OCI-LY3 (cell line): ENCODE data around the gene PTPRJ.

ENCODE experiments used
- H2AFZ ChIP-seq: fragments of 200-600, 300-600 bp; shearing (Covaris generic); 2 replicates; pipeline ENCODE4 v1.6.0; 2014; ENCODE audit warnings: antibody characterized with exemption, low read depth, low read length
- H3K27ac ChIP-seq: fragments of 200-600, 300-600 bp; sonication (generic); 2 replicates; pipeline ENCODE4 v1.5.1; 2014; ENCODE audit warnings: mild to moderate bottlenecking, low read length, moderate library complexity, mixed read lengths
- H3K27me3 ChIP-seq: fragments of 200-600, 300-600 bp; sonication (generic); 2 replicates; pipeline ENCODE4 v1.6.1; 2014; ENCODE audit warnings: low read depth, low read length, mixed read lengths
- H3K36me3 ChIP-seq: fragments of 200-600, 300-600 bp; sonication (generic); replicated peaks from 2 replicates; pipeline ENCODE3; 2014; ENCODE audit warnings: low read depth, low read length, mixed read lengths
- H3K4me1 ChIP-seq: fragments of 300-600, 200-600 bp; sonication (generic); 2 replicates; pipeline ENCODE4 v1.6.1; 2014; ENCODE audit warnings: low read length, mixed read lengths
- H3K4me2 ChIP-seq: fragments of 200-600, 300-600 bp; sonication (generic); 2 replicates; pipeline ENCODE4 v1.6.1; 2014; ENCODE audit warnings: low read length, mixed read lengths
- H3K4me3 ChIP-seq: fragments of 300-600, 200-600 bp; sonication (generic); 2 replicates; pipeline ENCODE4 v1.5.1; 2014; ENCODE audit warnings: antibody characterized with exemption, mild to moderate bottlenecking, low read length, moderate library complexity
- H3K79me2 ChIP-seq: fragments of 300-600, 200-600 bp; shearing (Covaris generic); 2 replicates; pipeline ENCODE4 v1.6.1; 2014; ENCODE audit warnings: mild to moderate bottlenecking, low read length, mixed read lengths
- H3K9ac ChIP-seq: fragments of 300-600, 200-600 bp; shearing (Covaris generic); 2 replicates; pipeline ENCODE4 v1.6.0; 2014; ENCODE audit warnings: mild to moderate bottlenecking, low read length, moderate library complexity
- H3K9me3 ChIP-seq: fragments of 200-600, 300-600 bp; shearing (Covaris generic); 2 replicates; pipeline ENCODE4 v1.6.1; 2014; ENCODE audit warnings: low read length, mixed read lengths; ENCODE audit not compliant: insufficient read depth
- H4K20me1 ChIP-seq: fragments of 200-600, 300-600 bp; sonication (generic); 2 replicates; pipeline ENCODE4 v1.6.1; 2016; ENCODE audit warnings: low read length, mixed read lengths; ENCODE audit not compliant: insufficient read depth
- CTCF ChIP-seq: fragments of 200-600, 300-600 bp; sonication (generic); IDR thresholded peaks from 2 replicates; pipeline ENCODE4 v1.5.1; 2014; ENCODE audit warnings: antibody characterized with exemption, low read length, low read depth
- EZH2phosphoT487 ChIP-seq: fragments of 200-600 bp; shearing (Covaris generic); IDR thresholded peaks from 2 replicates; pipeline ENCODE4 v1.6.1; 2018; ENCODE audit warnings: antibody characterized with exemption, mixed run types, low read depth

PTPRJ gene

DNA sequence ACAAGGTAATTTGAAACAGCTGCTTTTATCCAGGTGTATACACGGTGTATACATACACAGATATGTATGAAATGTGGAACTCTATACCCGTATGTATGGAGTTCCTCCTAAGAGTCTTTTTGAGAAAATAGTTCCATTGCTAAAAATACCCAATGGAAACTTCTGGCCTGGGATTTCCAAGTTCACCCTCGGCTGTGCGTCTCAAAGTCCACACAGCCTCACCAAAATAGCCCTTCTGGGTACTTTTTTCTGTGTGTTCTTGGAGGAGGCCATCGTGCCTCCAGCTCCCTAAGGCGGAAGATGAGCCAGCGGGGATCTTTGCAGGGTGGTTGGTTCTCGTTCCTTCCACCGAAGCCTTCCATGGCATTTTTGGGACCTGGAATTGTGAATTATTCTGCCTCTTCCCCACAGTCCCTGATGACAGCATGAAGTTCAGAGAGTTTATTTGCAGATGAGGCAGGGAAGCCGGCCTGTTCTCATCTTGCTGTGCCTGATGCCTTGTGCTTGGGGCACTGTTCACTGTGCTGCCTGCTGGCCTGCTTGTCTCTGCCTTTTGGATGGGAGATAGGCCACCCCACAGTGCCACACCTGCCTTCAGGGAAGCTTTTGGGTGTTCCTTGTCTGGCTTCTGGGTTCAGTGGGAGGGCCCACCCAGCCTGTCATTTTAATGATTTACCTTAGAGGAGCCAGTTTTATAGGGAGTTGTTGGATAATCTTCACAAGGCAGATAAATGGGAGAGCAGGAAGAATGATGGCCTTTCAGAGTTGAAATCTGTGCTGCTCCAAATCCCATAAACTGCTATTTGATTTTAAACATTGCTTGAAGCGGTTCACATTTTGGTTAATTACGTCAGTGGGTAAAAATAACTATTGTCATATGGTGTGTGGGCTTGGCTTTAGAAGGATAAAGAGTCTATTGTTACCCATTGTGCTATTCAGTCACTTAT is 123.5 kb downstream of the PTPRJ start:
- H2AFZ ChIP-seq = no peak overlapping the region
- peaks cover 78% of the 10 kb centered on the region for H4K20me1 ChIP-seq
- H3K4me1 ChIP-seq = peaks cover 77% of the 10 kb centered on the region
- peaks cover 3% of the 10 kb centered on the region; the same call in 1 of the 2 replicates for H3K9me3 ChIP-seq
- no peak overlapping the region for H3K9ac ChIP-seq
- H3K27me3 ChIP-seq = no peaks in the 10 kb centered on the region
- no peak overlapping the region for H3K4me2 ChIP-seq
- TF ChIP-seq CTCF = no peak
- TF ChIP-seq EZH2phosphoT487 = no peak
- H3K27ac ChIP-seq = no peak overlapping the region
- H3K4me3 ChIP-seq = no peak overlapping the region
- H3K36me3 ChIP-seq = no peaks in the 10 kb centered on the region
- peaks cover 93% of the 10 kb centered on the region for H3K79me2 ChIP-seq

DNA sequence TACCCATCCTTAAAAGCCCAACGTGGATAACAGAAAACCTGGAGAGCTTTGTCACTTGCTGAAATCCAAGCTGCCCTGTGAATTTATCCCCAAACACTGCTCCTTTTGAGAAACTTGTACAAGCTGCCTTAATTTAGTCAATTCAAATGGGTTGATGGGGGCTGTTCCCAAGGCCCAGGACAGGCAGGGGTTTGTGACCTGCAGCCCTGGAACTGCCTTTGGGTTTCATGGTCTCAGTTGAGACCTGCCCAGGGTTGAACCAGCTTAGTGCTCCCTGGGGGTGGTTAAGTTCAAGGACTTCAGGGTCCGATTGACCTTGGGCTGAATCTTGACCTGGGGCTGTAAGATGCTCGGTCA is 124.2 kb downstream of the PTPRJ start:
- Histone ChIP-seq H3K36me3 (no peaks in the 10 kb centered on the region), H3K27me3 (no peaks in the 10 kb centered on the region), H3K9me3 (peaks cover 3% of the 10 kb centered on the region; the same call in 1 of the 2 replicates), H3K9ac (no peak overlapping the region), H3K4me3 (no peak overlapping the region), H3K27ac (no peak overlapping the region), H3K4me1 (peaks cover 83% of the 10 kb centered on the region), H4K20me1 (peaks cover 71% of the 10 kb centered on the region), H2AFZ (no peak overlapping the region), H3K4me2 (no peak overlapping the region), H3K79me2 (peaks cover 91% of the 10 kb centered on the region)
- no peak for TF ChIP-seq EZH2phosphoT487
- TF ChIP-seq CTCF = no peak

DNA sequence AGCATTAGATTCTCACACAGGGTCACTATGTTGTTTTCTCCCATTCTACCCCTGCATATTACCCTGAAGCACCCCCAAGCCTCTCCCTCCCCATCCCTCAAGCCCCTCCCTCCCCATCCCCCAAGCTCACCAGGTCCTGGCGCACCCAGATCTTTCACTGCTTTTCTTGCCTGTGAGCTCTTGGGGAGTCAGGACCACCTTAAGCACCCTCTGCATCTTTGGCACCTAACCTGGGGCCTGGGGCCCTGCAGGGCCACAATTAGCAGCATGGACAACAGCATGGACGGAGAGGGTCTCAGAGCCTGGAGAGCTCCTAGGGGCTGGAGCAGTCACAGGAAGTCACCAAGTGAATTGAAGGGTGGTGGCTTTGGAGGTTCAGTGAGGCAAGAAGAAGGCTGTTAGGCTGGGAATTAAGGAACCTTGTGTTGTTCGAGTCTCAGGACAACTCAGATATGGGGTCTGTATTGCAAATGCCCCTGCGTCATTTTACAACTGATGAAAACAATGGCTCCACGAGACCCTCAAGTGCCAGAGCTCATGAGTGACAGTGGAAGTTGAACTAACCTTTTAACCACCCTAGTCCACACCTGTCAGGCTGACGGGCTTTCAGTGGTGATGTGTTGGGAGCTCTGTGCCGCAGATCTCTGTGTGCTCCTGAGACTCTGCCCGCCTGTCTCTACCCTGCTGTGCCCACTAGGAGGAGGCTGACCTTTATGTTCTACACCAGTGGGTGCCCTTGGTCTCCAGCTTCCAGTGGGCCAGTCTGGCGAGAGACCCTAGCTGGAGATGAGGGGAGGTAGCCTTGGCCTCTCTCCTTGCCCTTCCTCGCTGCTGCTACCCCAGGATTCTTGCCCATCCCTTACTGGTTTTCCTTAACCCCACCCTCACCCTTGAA is 125.0 kb downstream of the PTPRJ start:
- peaks cover 84% of the 10 kb centered on the region for H3K79me2 ChIP-seq
- H3K4me3 ChIP-seq = peak overlapping the region; percentile 54
- H3K9me3 ChIP-seq = peaks cover 3% of the 10 kb centered on the region; the same call in 1 of the 2 replicates
- H3K9ac ChIP-seq = peak overlapping the region; percentile 67
- H3K27ac ChIP-seq = peak overlapping the region; percentile 85
- no peak for TF ChIP-seq EZH2phosphoT487
- TF ChIP-seq CTCF = peak; percentile 19
- peaks cover 63% of the 10 kb centered on the region for H4K20me1 ChIP-seq
- H2AFZ ChIP-seq = no peak overlapping the region
- peaks cover under 1% of the 10 kb centered on the region for H3K36me3 ChIP-seq
- H3K4me2 ChIP-seq = peak overlapping the region; percentile 85
- no peaks in the 10 kb centered on the region for H3K27me3 ChIP-seq
- peaks cover 88% of the 10 kb centered on the region for H3K4me1 ChIP-seq

DNA sequence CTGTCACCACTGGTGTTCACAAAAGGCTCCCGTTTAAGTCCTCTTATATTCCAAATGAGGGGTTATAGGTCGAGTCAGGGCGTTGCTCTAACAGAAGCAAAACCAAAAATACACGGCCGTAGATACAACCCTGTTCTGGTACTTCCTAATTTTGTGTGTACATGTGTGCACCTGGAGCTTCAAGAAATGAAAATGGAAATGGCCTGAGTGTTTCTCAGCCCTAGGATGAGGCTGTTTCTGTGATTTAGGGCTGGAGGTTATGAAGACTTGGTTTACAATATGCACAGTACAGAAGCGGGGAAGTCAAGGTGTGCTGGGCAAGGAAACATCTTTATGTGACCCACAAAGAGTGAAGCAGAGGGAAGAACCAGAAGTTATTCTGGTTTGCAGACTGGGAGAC is 125.8 kb downstream of the PTPRJ start:
- peaks cover 6% of the 10 kb centered on the region for H3K36me3 ChIP-seq
- peak overlapping the region; percentile 85 for H3K4me2 ChIP-seq
- peaks cover 85% of the 10 kb centered on the region for H3K79me2 ChIP-seq
- H3K9me3 ChIP-seq = peaks cover 6% of the 10 kb centered on the region
- peaks cover 57% of the 10 kb centered on the region for H4K20me1 ChIP-seq
- peaks cover 89% of the 10 kb centered on the region for H3K4me1 ChIP-seq
- TF ChIP-seq CTCF = no peak
- TF ChIP-seq EZH2phosphoT487 = no peak
- no peaks in the 10 kb centered on the region for H3K27me3 ChIP-seq
- H3K27ac ChIP-seq = peak overlapping the region; percentile 85
- H3K9ac ChIP-seq = peak overlapping the region; percentile 67
- H2AFZ ChIP-seq = no peak overlapping the region
- peak overlapping the region; percentile 54 for H3K4me3 ChIP-seq
